Psoas muscle (tissue), 8 donors: ENCODE measurements around the gene SEMA4D. TPM values are rescaled to one million over a fixed set of nuclear protein-coding genes. Genes with fewer than 3 reads are reported as not detected.

Experiments
- ATAC-seq, 4 donors: fragments of 200-7000 bp; cut with Tn5 transposase; one replicate each; pipeline ENCODE4 v1.9.1; 2020; ENCODE audit warnings: moderate library complexity in 3 of 4, mild to moderate bottlenecking in 2 of 4
- DNase-seq, 2 donors: peaks; one replicate each; pipeline ENCODE4 v3.0.0-alpha.2; 2020
- H3K27ac ChIP-seq: fragments of 200-600 bp; one replicate; pipeline ENCODE4 v1.8.0; 2022
- H3K27me3 ChIP-seq, 3 donors: fragments of 200-600 bp in 1 of 3; one replicate each; pipeline versions ENCODE4 v1.6.1 to v1.8.0; 2013 to 2022; ENCODE audit warnings: low read length in 2 of 3, mild to moderate bottlenecking in 2 of 3, moderate library complexity in 1 of 3; ENCODE audit not compliant: insufficient read depth in 3 of 3
- H3K36me3 ChIP-seq, 2 donors: fragments of 200-600 bp in 1 of 2; one replicate each; pipeline versions ENCODE4 v1.6.1 to v1.8.0; 2013 to 2022; ENCODE audit warnings: low read depth in 1 of 2, mild to moderate bottlenecking in 1 of 2, moderate library complexity in 1 of 2; ENCODE audit not compliant: insufficient read depth in 1 of 2
- H3K4me1 ChIP-seq: fragments of 200-600 bp; one replicate; pipeline ENCODE4 v1.8.0; 2022
- H3K4me3 ChIP-seq: fragments of 200-600 bp; one replicate; pipeline ENCODE4 v1.8.0; 2022; ENCODE audit warnings: mild to moderate bottlenecking
- H3K9me3 ChIP-seq: fragments of 200-600 bp; one replicate; pipeline ENCODE4 v1.8.0; 2022
- CTCF ChIP-seq: fragments of 200-600 bp; IDR thresholded peaks from one replicate; pipeline ENCODE4 v1.8.0; 2022; ENCODE audit warnings: antibody characterized with exemption
- WGBS, 3 donors: extraction: QIAGEN DNeasy Blood & Tissue Kit; methylation state at CpG; one replicate each; pipeline versions ENCODE4 v1.1.6 to v1.1.7; 2013; 5-methylcytosine and 5-hydroxymethylcytosine counted together
- intact Hi-C, 2 donors: fragments of 100-400 bp; cut with DNase I; formaldehyde crosslinking; loops; one replicate each; pipeline versions ENCODE4 v1.11.0 to v1.14.2; 2022
- polyA plus RNA-seq, 3 donors: library from polyadenylated mRNA; stranded (reverse); fragments of 200-250 nt; gene quantifications; one replicate each; pipeline ENCODE4 v1.2.3, GENCODE V29; 2013
- total RNA-seq, 4 donors: library from RNA; stranded (reverse); fragmentation: NEBNext Ultra II Directional in 2 of 4; extraction: Animal tissue kit (Norgen Biotek cat#: 25700) in 2 of 4; gene quantifications; one replicate each; pipeline versions ENCODE4 v1.2.1 to v1.2.4, GENCODE V29; 2021 to 2023
- donor health status: healthy with polysubstance abuse.
- donor health status: DM: no; HTN: no; CAD: no; lungs with moderate emphysema.
- donor health status: Bipolar disorder and iron deficiency.
- donor health status: healthy.
- donor health status: DM: yes; HTN: yes; CAD: no.
- donor health status: DM: no; HTN: no; CAD: no.
- donor health status: DM: no; HTN: no; CAD: no.
- donor health status: DM: yes; HTN: yes; CAD: no.

The SEMA4D gene
- total and polyA plus RNA-seq, 7 donors, result 9.3 to 111 (median 32.1) TPM

DNA sequence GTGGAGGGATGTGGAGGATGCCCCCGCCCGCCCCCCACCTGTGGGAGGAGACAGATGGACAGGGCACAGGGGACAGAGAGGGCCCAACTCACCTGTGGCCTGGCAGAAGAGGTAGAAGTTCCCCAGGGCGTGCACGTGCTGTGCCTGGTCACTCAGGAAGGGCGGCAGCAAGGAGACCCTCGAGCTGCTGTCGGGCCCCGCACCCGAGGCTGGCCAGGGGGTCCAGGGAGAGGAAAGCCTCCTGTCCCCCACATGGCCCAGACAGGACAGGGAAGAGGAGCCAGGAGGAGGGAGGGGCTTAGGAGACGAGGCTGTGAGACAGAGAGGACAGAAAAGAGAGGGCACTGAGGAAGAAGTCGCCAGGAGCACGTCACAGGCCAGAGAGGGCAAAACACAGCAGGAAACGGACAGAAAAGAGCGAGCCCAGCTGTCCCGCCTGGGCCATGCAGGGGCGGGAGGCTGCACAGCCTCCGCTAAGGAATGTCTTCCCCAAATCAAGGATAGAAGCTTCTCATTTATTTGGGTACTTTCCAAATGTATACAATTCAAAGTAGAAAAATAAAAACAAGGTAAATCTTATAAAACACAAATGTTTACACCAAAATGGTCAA is 121.1 kb downstream of the SEMA4D start:
- Histone ChIP-seq H3K36me3 (peaks cover 0 to 57% of the 10 kb centered on the region in 2 donors), H3K4me1 (no peaks in the 10 kb centered on the region), H3K27me3 (no peaks in the 10 kb centered on the region), H3K27ac (no peak overlapping the region), H3K9me3 (no peaks in the 10 kb centered on the region), H3K4me3 (no peak overlapping the region)
- no peak for TF ChIP-seq CTCF
- ATAC-seq, result no peak
- intact Hi-C loops, result no loop called here
- no peak for DNase-seq
- 90 to 91% (median 91%) methylated on average over 17 of the region's 17 CpGs for WGBS, 3 donors

DNA sequence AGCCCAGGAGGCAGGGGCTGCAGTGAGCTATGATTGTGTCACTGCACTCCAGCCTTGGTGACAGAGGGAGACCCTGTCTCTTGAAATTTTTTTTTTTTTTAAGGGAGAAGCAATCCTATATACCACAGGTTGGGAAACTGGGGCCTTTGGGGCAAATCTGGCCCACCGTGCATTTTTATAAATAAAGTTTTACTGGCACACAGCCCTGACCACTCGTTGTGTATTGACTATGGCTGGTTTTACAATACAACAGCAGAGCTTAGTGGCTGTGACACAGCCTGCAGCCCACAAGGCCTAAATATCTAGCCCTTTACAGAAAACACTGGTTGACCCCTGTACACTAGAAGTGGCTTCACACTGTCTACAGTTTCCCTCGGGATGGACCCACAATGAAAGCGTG is 121.6 kb downstream of the SEMA4D start:
- ATAC-seq, result no peak
- peaks cover 0 to 51% of the 10 kb centered on the region in 2 donors for H3K36me3 ChIP-seq
- WGBS, 3 donors, result 88 to 93% (median 89%) methylated on average over 4 of the region's 4 CpGs
- H3K27me3 ChIP-seq, result no peaks in the 10 kb centered on the region
- no peaks in the 10 kb centered on the region for H3K4me1 ChIP-seq
- no peak for DNase-seq
- H3K27ac ChIP-seq, result no peak overlapping the region
- intact Hi-C loops, result no loop called here
- no peak overlapping the region for H3K4me3 ChIP-seq
- no peaks in the 10 kb centered on the region for H3K9me3 ChIP-seq
- no peak for TF ChIP-seq CTCF

DNA sequence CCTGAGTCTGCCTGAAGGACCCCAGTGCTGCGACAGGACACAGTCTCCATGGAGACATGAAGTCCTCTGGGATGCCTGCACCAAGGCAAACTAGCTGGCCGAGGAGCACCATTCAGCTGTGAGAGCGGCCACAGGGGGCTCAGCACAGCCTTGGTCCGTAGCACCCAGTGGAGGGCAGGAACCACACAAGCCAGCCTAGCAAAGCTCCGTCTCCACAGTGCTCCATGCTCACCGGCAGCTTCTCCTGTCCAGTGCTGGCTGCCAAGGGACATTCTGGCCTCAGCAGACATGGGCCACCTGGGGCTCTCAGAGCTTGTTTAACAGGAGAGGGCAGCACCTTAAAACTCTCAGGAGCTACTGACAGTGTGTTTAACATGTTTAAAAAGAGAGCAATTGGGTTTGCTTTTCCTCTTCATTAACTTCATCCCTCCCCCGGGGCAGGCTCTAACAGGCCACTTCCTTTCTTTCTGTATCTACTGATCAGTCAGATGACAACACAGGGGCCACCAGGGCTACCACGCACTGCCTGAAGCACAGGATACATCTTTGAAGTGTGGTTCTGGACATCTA is 122.6 kb downstream of the SEMA4D start:
- no peaks in the 10 kb centered on the region for H3K4me1 ChIP-seq
- no peak overlapping the region for H3K4me3 ChIP-seq
- TF ChIP-seq CTCF, result no peak
- intact Hi-C loops, result no loop called here
- ATAC-seq (no peak), DNase-seq (no peak)
- H3K27ac ChIP-seq, result no peak overlapping the region
- 58 to 65% (median 62%) methylated on average over 8 of the region's 8 CpGs for WGBS, 3 donors
- H3K9me3 ChIP-seq, result no peaks in the 10 kb centered on the region
- H3K36me3 ChIP-seq, result peaks cover 0 to 42% of the 10 kb centered on the region in 2 donors
- H3K27me3 ChIP-seq, result no peaks in the 10 kb centered on the region

- no peak overlapping the region for H3K4me3 ChIP-seq
- no peak for TF ChIP-seq CTCF
- peaks cover 0 to 36% of the 10 kb centered on the region in 2 donors for H3K36me3 ChIP-seq
- ATAC-seq (no peak), DNase-seq (no peak)
- 89 to 94% (median 89%) methylated on average over 4 of the region's 4 CpGs for WGBS, 3 donors
- no peak overlapping the region for H3K27ac ChIP-seq
- H3K27me3 ChIP-seq, result no peaks in the 10 kb centered on the region
- H3K9me3 ChIP-seq, result no peaks in the 10 kb centered on the region
- intact Hi-C loops, result no loop called here
- no peaks in the 10 kb centered on the region for H3K4me1 ChIP-seq
Observed at GRCh38 chr9:89374176-89374575, 123.7 kb downstream of the SEMA4D start.

GRCh38 chr9:89372979-89373378 is 124.9 kb downstream of the SEMA4D start:
- Histone ChIP-seq H3K9me3 (no peaks in the 10 kb centered on the region), H3K27me3 (no peaks in the 10 kb centered on the region), H3K27ac (no peak overlapping the region), H3K4me1 (no peaks in the 10 kb centered on the region), H3K36me3 (peaks cover 0 to 33% of the 10 kb centered on the region in 2 donors), H3K4me3 (no peak overlapping the region)
- intact Hi-C loops, result no loop called here
- 92 to 94% (median 93%) methylated on average over 8 of the region's 8 CpGs for WGBS, 3 donors
- ATAC-seq, result peak in 2 of 4 donors; percentile 3 to 8
- no peak for TF ChIP-seq CTCF
- no peak for DNase-seq
